ENCODE results near the gene DDX10.
A peak's percentile ranks its signal among the peaks of the same experiment; 100 is the strongest.

DDX10 gene

DNA sequence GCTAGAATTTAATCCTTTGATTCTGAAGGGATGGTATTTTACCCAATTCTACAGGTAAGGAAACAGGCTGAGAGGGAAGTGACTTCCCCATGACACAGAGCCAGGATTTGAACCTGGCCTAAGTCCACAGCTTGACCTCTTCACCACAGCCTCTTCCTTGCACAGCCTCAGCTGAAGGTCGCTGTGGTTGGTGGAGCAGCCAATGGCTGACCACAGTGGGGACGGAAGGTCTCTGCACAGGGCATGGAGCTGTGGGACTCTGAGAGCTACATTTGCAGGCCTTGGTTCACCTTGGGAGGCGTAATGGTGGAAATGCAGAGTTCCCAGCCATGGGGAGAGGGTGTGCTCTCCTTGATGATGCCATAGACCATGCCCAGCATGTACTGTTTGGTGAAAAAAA is 295.0 kb downstream of the DDX10 start:
- no peak overlapping the region for H2BK5ac ChIP-seq (ENCODE audit: low read length)
- no peak overlapping the region for H2BK12ac ChIP-seq (ENCODE audit: low read length)
- no peak for DNase-seq (ENCODE audit: low spot score)
- H3K27ac ChIP-seq (replicated peaks; ENCODE audit: low read length), result no peak overlapping the region
- no peak overlapping the region for H2AK5ac ChIP-seq (ENCODE audit: low read depth, low read length)
- no peak overlapping the region for H3K4me2 ChIP-seq (ENCODE audit: insufficient read depth, low read length, poor library complexity, severe bottlenecking)
- no peak overlapping the region for H4K8ac ChIP-seq (ENCODE audit: low read depth, low read length)
- WGBS, 2 donors (ENCODE audit: extremely low coverage in 2 of 2, insufficient read length in 2 of 2, insufficient replicate concordance in 1 of 2), result no CpG with 5 or more reads among the region's 3 CpGs
- H2BK15ac ChIP-seq (ENCODE audit: low read length), result no peak overlapping the region
- H2AFZ ChIP-seq (ENCODE audit: low read length), result peak overlapping the region; percentile 84
- H3K4ac ChIP-seq (ENCODE audit: low read length), result no peak overlapping the region
- no peaks in the 10 kb centered on the region for H3K79me1 ChIP-seq (ENCODE audit: low read depth, low read length)
- no peaks in the 10 kb centered on the region for H3K9me3 ChIP-seq (replicated peaks in 1 of 2; ENCODE audit: control insufficient read depth in 2 of 2, insufficient read depth in 1 of 2, low read depth in 1 of 2, low read length in 2 of 2)
- H3K4me1 ChIP-seq (ENCODE audit: control insufficient read depth in 2 of 2, insufficient read depth in 1 of 2, low read depth in 1 of 2, low read length in 2 of 2), result peaks cover 3 to 4% of the 10 kb centered on the region in 2 donors
- no peak overlapping the region for H3K23ac ChIP-seq (ENCODE audit: low read depth, low read length, poor library complexity)
- H3K36me3 ChIP-seq (replicated peaks in 1 of 2; ENCODE audit: control insufficient read depth in 2 of 2, insufficient read depth in 2 of 2, low read length in 2 of 2), result no peaks in the 10 kb centered on the region
- no peak overlapping the region for H2BK120ac ChIP-seq (ENCODE audit: low read depth, low read length)
- H4K91ac ChIP-seq (ENCODE audit: low read depth, low read length, poor library complexity), result no peak overlapping the region
- H3K27me3 ChIP-seq (ENCODE audit: control insufficient read depth in 3 of 3, insufficient read depth in 3 of 3, low read depth in 1 of 3, low read length in 3 of 3), result no peaks in the 10 kb centered on the region
- no peak overlapping the region for H3K4me3 ChIP-seq (ENCODE audit: low read length in 2 of 2)
- H3K9ac ChIP-seq (ENCODE audit: low read depth, low read length, poor library complexity), result no peak overlapping the region
- no peak overlapping the region for H3K18ac ChIP-seq (ENCODE audit: low read length)
- no peak overlapping the region for H3K14ac ChIP-seq (ENCODE audit: low read length)

- no peak overlapping the region for H3K23ac ChIP-seq (ENCODE audit: low read depth, low read length, poor library complexity)
- peak overlapping the region; percentile 84 for H2AFZ ChIP-seq (ENCODE audit: low read length)
- H3K27ac ChIP-seq (replicated peaks; ENCODE audit: low read length), result no peak overlapping the region
- H2AK5ac ChIP-seq (ENCODE audit: low read depth, low read length), result no peak overlapping the region
- H3K27me3 ChIP-seq (ENCODE audit: control insufficient read depth in 3 of 3, insufficient read depth in 3 of 3, low read depth in 1 of 3, low read length in 3 of 3), result no peaks in the 10 kb centered on the region
- peaks cover 3 to 4% of the 10 kb centered on the region in 2 donors for H3K4me1 ChIP-seq (ENCODE audit: control insufficient read depth in 2 of 2, insufficient read depth in 1 of 2, low read depth in 1 of 2, low read length in 2 of 2)
- H3K4me3 ChIP-seq (ENCODE audit: low read length in 2 of 2), result no peak overlapping the region
- no peak overlapping the region for H2BK120ac ChIP-seq (ENCODE audit: low read depth, low read length)
- no peak overlapping the region for H3K4ac ChIP-seq (ENCODE audit: low read length)
- no peak overlapping the region for H4K91ac ChIP-seq (ENCODE audit: low read depth, low read length, poor library complexity)
- H3K14ac ChIP-seq (ENCODE audit: low read length), result no peak overlapping the region
- H3K9ac ChIP-seq (ENCODE audit: low read depth, low read length, poor library complexity), result no peak overlapping the region
- H3K79me1 ChIP-seq (ENCODE audit: low read depth, low read length), result no peaks in the 10 kb centered on the region
- WGBS, 2 donors (ENCODE audit: extremely low coverage in 2 of 2, insufficient read length in 2 of 2, insufficient replicate concordance in 1 of 2), result no CpG with 5 or more reads among the region's 5 CpGs
- no peak overlapping the region for H4K8ac ChIP-seq (ENCODE audit: low read depth, low read length)
- DNase-seq (ENCODE audit: low spot score), result no peak
- H2BK12ac ChIP-seq (ENCODE audit: low read length), result no peak overlapping the region
- no peak overlapping the region for H2BK15ac ChIP-seq (ENCODE audit: low read length)
- H3K18ac ChIP-seq (ENCODE audit: low read length), result no peak overlapping the region
- H3K36me3 ChIP-seq (replicated peaks in 1 of 2; ENCODE audit: control insufficient read depth in 2 of 2, insufficient read depth in 2 of 2, low read length in 2 of 2), result no peaks in the 10 kb centered on the region
- H3K4me2 ChIP-seq (ENCODE audit: insufficient read depth, low read length, poor library complexity, severe bottlenecking), result no peak overlapping the region
- no peak overlapping the region for H2BK5ac ChIP-seq (ENCODE audit: low read length)
- no peaks in the 10 kb centered on the region for H3K9me3 ChIP-seq (replicated peaks in 1 of 2; ENCODE audit: control insufficient read depth in 2 of 2, insufficient read depth in 1 of 2, low read depth in 1 of 2, low read length in 2 of 2)
Observed at GRCh38 chr11:108960501-108960900, 295.6 kb downstream of the DDX10 start.

DNA sequence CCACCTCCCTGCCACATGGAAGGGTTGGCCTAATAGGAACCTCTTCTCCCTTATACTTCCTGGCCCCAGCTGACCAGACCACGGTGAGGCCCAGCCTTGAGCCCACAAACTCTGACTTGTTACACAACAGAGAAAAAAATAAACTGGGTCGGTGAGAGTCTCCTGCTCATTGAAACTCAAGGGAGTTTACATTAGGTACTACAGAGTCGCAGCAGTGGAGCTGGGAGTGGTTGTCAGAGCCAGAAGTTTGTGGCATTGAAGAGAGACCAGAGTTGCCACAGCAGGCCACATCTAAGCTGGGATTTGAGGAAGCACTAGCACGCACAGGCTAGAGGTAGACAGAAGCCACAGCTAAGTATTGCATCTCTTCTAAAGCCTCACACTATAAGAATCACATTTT is 296.2 kb downstream of the DDX10 start:
- no peaks in the 10 kb centered on the region for H3K36me3 ChIP-seq (replicated peaks in 1 of 2; ENCODE audit: control insufficient read depth in 2 of 2, insufficient read depth in 2 of 2, low read length in 2 of 2)
- H3K79me1 ChIP-seq (ENCODE audit: low read depth, low read length), result no peaks in the 10 kb centered on the region
- no peak overlapping the region for H4K91ac ChIP-seq (ENCODE audit: low read depth, low read length, poor library complexity)
- no peak overlapping the region for H3K23ac ChIP-seq (ENCODE audit: low read depth, low read length, poor library complexity)
- peak overlapping the region; percentile 84 for H2AFZ ChIP-seq (ENCODE audit: low read length)
- H3K27me3 ChIP-seq (ENCODE audit: control insufficient read depth in 3 of 3, insufficient read depth in 3 of 3, low read depth in 1 of 3, low read length in 3 of 3), result no peaks in the 10 kb centered on the region
- H3K9me3 ChIP-seq (replicated peaks in 1 of 2; ENCODE audit: control insufficient read depth in 2 of 2, insufficient read depth in 1 of 2, low read depth in 1 of 2, low read length in 2 of 2), result no peaks in the 10 kb centered on the region
- no peak overlapping the region for H2BK12ac ChIP-seq (ENCODE audit: low read length)
- no peak overlapping the region for H3K4ac ChIP-seq (ENCODE audit: low read length)
- H3K4me3 ChIP-seq (ENCODE audit: low read length in 2 of 2), result no peak overlapping the region
- WGBS, 2 donors (ENCODE audit: extremely low coverage in 2 of 2, insufficient read length in 2 of 2, insufficient replicate concordance in 1 of 2), result no CpG with 5 or more reads among the region's 4 CpGs
- H3K4me1 ChIP-seq (ENCODE audit: control insufficient read depth in 2 of 2, insufficient read depth in 1 of 2, low read depth in 1 of 2, low read length in 2 of 2), result peaks cover 3 to 4% of the 10 kb centered on the region in 2 donors
- no peak overlapping the region for H4K8ac ChIP-seq (ENCODE audit: low read depth, low read length)
- H2BK15ac ChIP-seq (ENCODE audit: low read length), result no peak overlapping the region
- DNase-seq (ENCODE audit: low spot score), result no peak
- H3K14ac ChIP-seq (ENCODE audit: low read length), result no peak overlapping the region
- H3K4me2 ChIP-seq (ENCODE audit: insufficient read depth, low read length, poor library complexity, severe bottlenecking), result no peak overlapping the region
- H3K18ac ChIP-seq (ENCODE audit: low read length), result no peak overlapping the region
- no peak overlapping the region for H2BK120ac ChIP-seq (ENCODE audit: low read depth, low read length)
- no peak overlapping the region for H3K9ac ChIP-seq (ENCODE audit: low read depth, low read length, poor library complexity)
- no peak overlapping the region for H3K27ac ChIP-seq (replicated peaks; ENCODE audit: low read length)
- H2AK5ac ChIP-seq (ENCODE audit: low read depth, low read length), result no peak overlapping the region
- no peak overlapping the region for H2BK5ac ChIP-seq (ENCODE audit: low read length)

DNA sequence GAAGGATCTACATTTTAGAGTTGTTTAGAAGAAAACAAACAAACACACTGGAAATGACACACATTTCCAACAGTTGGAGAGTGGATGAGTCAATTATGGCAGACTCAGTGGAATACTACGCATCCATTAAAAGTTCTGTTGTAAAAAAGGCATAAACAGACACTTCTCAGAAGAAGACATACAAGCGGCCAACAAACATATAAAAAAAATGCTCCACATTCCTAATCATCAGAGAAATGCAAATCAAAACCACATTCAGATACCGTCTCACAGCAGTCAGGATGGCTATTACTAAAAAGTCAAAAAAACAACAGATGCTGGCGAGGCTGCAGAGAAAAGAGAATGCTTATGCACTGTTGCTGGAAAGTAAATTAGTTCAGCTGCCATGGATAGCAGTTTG is 298.2 kb downstream of the DDX10 start:
- Histone ChIP-seq H3K79me1 (ENCODE audit: low read depth, low read length) (no peaks in the 10 kb centered on the region), H3K23ac (ENCODE audit: low read depth, low read length, poor library complexity) (no peak overlapping the region), H2AK5ac (ENCODE audit: low read depth, low read length) (no peak overlapping the region), H3K27ac (replicated peaks; ENCODE audit: low read length) (no peak overlapping the region), H3K4me1 (ENCODE audit: control insufficient read depth in 2 of 2, insufficient read depth in 1 of 2, low read depth in 1 of 2, low read length in 2 of 2) (peaks cover 3 to 4% of the 10 kb centered on the region in 2 donors), H3K4ac (ENCODE audit: low read length) (no peak overlapping the region), H3K9me3 (replicated peaks in 1 of 2; ENCODE audit: control insufficient read depth in 2 of 2, insufficient read depth in 1 of 2, low read depth in 1 of 2, low read length in 2 of 2) (no peaks in the 10 kb centered on the region), H3K27me3 (ENCODE audit: control insufficient read depth in 3 of 3, insufficient read depth in 3 of 3, low read depth in 1 of 3, low read length in 3 of 3) (no peaks in the 10 kb centered on the region), H2BK5ac (ENCODE audit: low read length) (no peak overlapping the region), H3K14ac (ENCODE audit: low read length) (no peak overlapping the region), H2BK15ac (ENCODE audit: low read length) (no peak overlapping the region), H3K4me3 (ENCODE audit: low read length in 2 of 2) (no peak overlapping the region), H3K4me2 (ENCODE audit: insufficient read depth, low read length, poor library complexity, severe bottlenecking) (no peak overlapping the region), H2BK12ac (ENCODE audit: low read length) (no peak overlapping the region), H2BK120ac (ENCODE audit: low read depth, low read length) (no peak overlapping the region), H3K18ac (ENCODE audit: low read length) (no peak overlapping the region), H3K9ac (ENCODE audit: low read depth, low read length, poor library complexity) (no peak overlapping the region), H2AFZ (ENCODE audit: low read length) (no peak overlapping the region), H4K91ac (ENCODE audit: low read depth, low read length, poor library complexity) (no peak overlapping the region), H4K8ac (ENCODE audit: low read depth, low read length) (no peak overlapping the region), H3K36me3 (replicated peaks in 1 of 2; ENCODE audit: control insufficient read depth in 2 of 2, insufficient read depth in 2 of 2, low read length in 2 of 2) (no peaks in the 10 kb centered on the region)
- no CpG with 5 or more reads among the region's 4 CpGs for WGBS, 2 donors (ENCODE audit: extremely low coverage in 2 of 2, insufficient read length in 2 of 2, insufficient replicate concordance in 1 of 2)
- no peak for DNase-seq (ENCODE audit: low spot score)

Measured in neuronal stem cell (in vitro differentiated cells).